NB4 (cell line): Measurements from ENCODE around the gene CSF2.

Experiments used
- DNase-seq: peaks from one replicate; pipeline ENCODE4 v3.0.0; 2010; ENCODE audit warnings: low read depth
- H3K4me3 ChIP-seq: one replicate; pipeline ENCODE4 v1.5.1; 2011; ENCODE audit warnings: mild to moderate bottlenecking, low read depth, low read length, moderate library complexity
- CTCF ChIP-seq: IDR thresholded peaks from one replicate; pipeline ENCODE4 v1.5.1; 2012; ENCODE audit warnings: low read depth, low read length
- MAX ChIP-seq: IDR thresholded peaks from 2 replicates; pipeline ENCODE4 v1.6.1; 2011; ENCODE audit warnings: low read depth, low read length
- MYC ChIP-seq: IDR thresholded peaks from 2 replicates; pipeline ENCODE4 v1.6.1; 2011; ENCODE audit warnings: low read depth, low read length
- POLR2A ChIP-seq: IDR thresholded peaks from 2 replicates; pipeline ENCODE4 v1.6.1; 2011; ENCODE audit warnings: mild to moderate bottlenecking; ENCODE audit not compliant: insufficient read length; ENCODE audit errors: extremely low read depth

CSF2 gene

GRCh38 chr5:132093271-132093670 is 19.7 kb downstream of the CSF2 start:
- H3K4me3 ChIP-seq = no peak overlapping the region
- no peak for DNase-seq
- TF ChIP-seq CTCF = no peak
- TF ChIP-seq MAX = no peak
- TF ChIP-seq POLR2A = no peak
- no peak for TF ChIP-seq MYC

GRCh38 chr5:132094393-132095076 is 20.9 kb downstream of the CSF2 start:
- no peak for TF ChIP-seq CTCF
- TF ChIP-seq POLR2A = no peak
- no peak for TF ChIP-seq MAX
- TF ChIP-seq MYC = no peak
- H3K4me3 ChIP-seq = no peak overlapping the region
- no peak for DNase-seq

- H3K4me3 ChIP-seq = no peak overlapping the region
- DNase-seq = no peak
- TF ChIP-seq POLR2A (no peak), MYC (no peak), MAX (no peak), CTCF (no peak)
These were observed 21.5 kb downstream of the CSF2 start for GRCh38 chr5:132095077-132095410.

- H3K4me3 ChIP-seq = no peak overlapping the region
- DNase-seq = no peak
- TF ChIP-seq CTCF (no peak), MYC (no peak), MAX (no peak), POLR2A (no peak)
These were observed 21.9 kb downstream of the CSF2 start for GRCh38 chr5:132095424-132095972.

- DNase-seq = no peak
- TF ChIP-seq POLR2A (no peak), MYC (no peak), MAX (no peak), CTCF (no peak)
- H3K4me3 ChIP-seq = no peak overlapping the region
These were observed 23.3 kb downstream of the CSF2 start for GRCh38 chr5:132096904-132097303.

GRCh38 chr5:132098151-132098594 is 24.6 kb downstream of the CSF2 start:
- no peak for DNase-seq
- TF ChIP-seq MYC = no peak
- no peak for TF ChIP-seq MAX
- no peak for TF ChIP-seq POLR2A
- TF ChIP-seq CTCF = no peak
- no peak overlapping the region for H3K4me3 ChIP-seq
